H1 (cell line): ENCODE results near the gene CGREF1. TPM values are rescaled to one million over a fixed set of nuclear protein-coding genes. Genes with fewer than 3 reads are reported as not detected.
A peak's percentile ranks its signal among the peaks of the same experiment; 100 is the strongest.

ENCODE experiments used
- CTCF ChIA-PET: fragments of 300-600 bp; sonication (Branson Sonifier 250); formaldehyde crosslinking; loops from one replicate; lab custom pipeline; 2021; ENCODE audit not compliant: partially characterized antibody; lab: Charles Lee
- POLR2A ChIA-PET: fragments of 300-600 bp; sonication (Branson Sonifier 250); formaldehyde crosslinking; loops from one replicate; lab custom pipeline; 2021; ENCODE audit warnings: inconsistent platforms; ENCODE audit not compliant: partially characterized antibody; lab: Charles Lee
- DNase-seq, 2 experiments: peaks; one replicate each; pipeline versions ENCODE4 v3.0.0 to v3.0.0-alpha.2; 2010 to 2022; ENCODE audit warnings: low spot score in 2 of 2, low read depth in 1 of 2, mixed read lengths in 1 of 2
- FAIRE-seq: peaks from 2 replicates; lab custom pipeline; 2011; peaks lifted over from hg19 to GRCh38; lab: Jason Lieb, UNC
- H2AFZ ChIP-seq: 2 replicates; pipeline ENCODE4 v1.8.1; 2012; ENCODE audit warnings: low read length, inconsistent platforms
- H2AK5ac ChIP-seq: 2 replicates; pipeline ENCODE4 v1.6.1; 2013; ENCODE audit warnings: low read depth, low read length
- H2BK120ac ChIP-seq: replicated peaks from 2 replicates; pipeline ENCODE3; 2013; ENCODE audit warnings: low read depth, low read length, inconsistent platforms
- H2BK12ac ChIP-seq: 2 replicates; pipeline ENCODE4 v1.6.1; 2013; ENCODE audit warnings: low read depth, low read length
- H2BK15ac ChIP-seq: 2 replicates; pipeline ENCODE4 v1.6.1; 2013; ENCODE audit warnings: low read length
- H2BK20ac ChIP-seq: 2 replicates; pipeline ENCODE4 v1.6.1; 2013; ENCODE audit warnings: low read length
- H2BK5ac ChIP-seq: 2 replicates; pipeline ENCODE4 v1.6.1; 2013; ENCODE audit warnings: low read depth, low read length
- H3K14ac ChIP-seq: 2 replicates; pipeline ENCODE4 v1.6.1; 2013; ENCODE audit warnings: inconsistent platforms; ENCODE audit not compliant: insufficient read length
- H3K18ac ChIP-seq: 2 replicates; pipeline ENCODE4 v1.6.1; 2013; ENCODE audit warnings: low read length; ENCODE audit errors: extremely low read depth
- H3K23ac ChIP-seq: 2 replicates; pipeline ENCODE4 v1.6.1; 2013; ENCODE audit warnings: inconsistent platforms; ENCODE audit not compliant: insufficient read length
- H3K23me2 ChIP-seq: 2 replicates; pipeline ENCODE4 v1.6.1; 2013; ENCODE audit warnings: low read depth, low read length
- H3K27ac ChIP-seq: 2 replicates; pipeline ENCODE4 v1.6.1; 2011; ENCODE audit warnings: low read depth, low read length, inconsistent platforms
- H3K27me3 ChIP-seq, 4 experiments: replicated peaks in 1 of 4; 1 replicate in 1 of 4; 2 replicates in 3 of 4; pipeline versions ENCODE4 v1.6.1 to v1.8.1; 2011 to 2013; ENCODE audit warnings: low read length in 3 of 4, mild to moderate bottlenecking in 3 of 4, inconsistent platforms in 2 of 4, mixed read lengths in 2 of 4, moderate library complexity in 1 of 4; ENCODE audit not compliant: control insufficient read depth in 3 of 4, insufficient read depth in 3 of 4; ENCODE audit errors: extremely low read depth in 1 of 4
- H3K36me3 ChIP-seq, 4 experiments: 2 replicates each; pipeline versions ENCODE4 v1.6.1 to v1.8.1; 2011 to 2013; ENCODE audit warnings: mild to moderate bottlenecking in 4 of 4, low read length in 3 of 4, moderate library complexity in 2 of 4, control low read depth in 1 of 4, inconsistent platforms in 1 of 4; ENCODE audit not compliant: insufficient read depth in 4 of 4, control insufficient read depth in 2 of 4
- H3K4ac ChIP-seq: replicated peaks from 2 replicates; pipeline ENCODE3; 2013; ENCODE audit warnings: low read length, low read depth, mixed read lengths, inconsistent platforms; ENCODE audit not compliant: insufficient read length
- H3K4me1 ChIP-seq, 4 experiments: replicated peaks in 1 of 4; 1 replicate in 1 of 4; 2 replicates in 3 of 4; pipeline versions ENCODE4 v1.6.1 to v1.8.1; 2011 to 2013; ENCODE audit warnings: low read length in 3 of 4, inconsistent platforms in 2 of 4, mixed read lengths in 1 of 4; ENCODE audit not compliant: insufficient read depth in 4 of 4, control insufficient read depth in 3 of 4
- H3K4me2 ChIP-seq, 2 experiments: 2 replicates each; pipeline versions ENCODE4 v1.6.1 to v1.8.1; 2011 to 2013; ENCODE audit warnings: low read depth in 2 of 2, low read length in 2 of 2, control low read depth in 1 of 2, inconsistent platforms in 1 of 2, mild to moderate bottlenecking in 1 of 2; ENCODE audit not compliant: insufficient read depth in 1 of 2
- H3K4me3 ChIP-seq, 4 experiments: fragments of 200-600, 300-600 bp in 1 of 4; sonication (generic), shearing (Covaris generic), sonication (Bioruptor Twin) in 1 of 4; 2 replicates each; pipeline versions ENCODE4 v1.5.1 to v1.8.1; 2011 to 2016; ENCODE audit warnings: low read length in 4 of 4, low read depth in 3 of 4, control low read depth in 2 of 4, inconsistent platforms in 2 of 4, mild to moderate bottlenecking in 2 of 4, mixed read lengths in 1 of 4, moderate library complexity in 1 of 4; ENCODE audit not compliant: insufficient read depth in 2 of 4; ENCODE audit errors: extremely low read depth in 1 of 4
- H3K56ac ChIP-seq: replicated peaks from 2 replicates; pipeline ENCODE3; 2013; ENCODE audit warnings: low read depth, mild to moderate bottlenecking, mixed read lengths, low read length, inconsistent platforms; ENCODE audit not compliant: insufficient read length
- H3K79me1 ChIP-seq: 2 replicates; pipeline ENCODE4 v1.6.1; 2013; ENCODE audit warnings: low read depth, low read length, control low read depth
- H3K79me2 ChIP-seq, 2 experiments: 2 replicates each; pipeline versions ENCODE4 v1.6.1 to v1.8.1; 2012 to 2013; ENCODE audit warnings: low read length in 2 of 2, mild to moderate bottlenecking in 2 of 2, inconsistent platforms in 1 of 2; ENCODE audit not compliant: insufficient read depth in 2 of 2, control insufficient read depth in 1 of 2
- H3K9ac ChIP-seq, 4 experiments: replicated peaks in 1 of 4; 1 replicate in 1 of 4; 2 replicates in 3 of 4; pipeline versions ENCODE4 v1.6.1 to v1.8.1; 2011 to 2013; ENCODE audit warnings: low read depth in 3 of 4, low read length in 3 of 4, control low read depth in 2 of 4, mild to moderate bottlenecking in 2 of 4, moderate library complexity in 2 of 4, inconsistent platforms in 1 of 4; ENCODE audit errors: extremely low read depth in 1 of 4
- H3K9me3 ChIP-seq, 2 experiments: 2 replicates each; pipeline versions ENCODE4 v1.6.1 to v1.8.1; 2012 to 2013; ENCODE audit warnings: mild to moderate bottlenecking in 2 of 2, moderate library complexity in 2 of 2, control low read depth in 1 of 2, inconsistent platforms in 1 of 2, low read depth in 1 of 2, low read length in 1 of 2, mixed read lengths in 1 of 2; ENCODE audit not compliant: insufficient read depth in 2 of 2
- H4K20me1 ChIP-seq, 2 experiments: replicated peaks in 1 of 2; 2 replicates each; pipeline versions ENCODE3 to v1.8.1; 2011 to 2013; ENCODE audit warnings: inconsistent platforms in 2 of 2, low read length in 2 of 2, mild to moderate bottlenecking in 1 of 2; ENCODE audit not compliant: insufficient read depth in 2 of 2, control insufficient read depth in 1 of 2
- H4K5ac ChIP-seq: 2 replicates; pipeline ENCODE4 v1.6.1; 2013; ENCODE audit warnings: low read length, low read depth, mixed read lengths, inconsistent platforms; ENCODE audit not compliant: insufficient read length
- H4K8ac ChIP-seq: 2 replicates; pipeline ENCODE4 v1.8.0; 2013; ENCODE audit warnings: mild to moderate bottlenecking, moderate library complexity, low read length, inconsistent platforms; ENCODE audit not compliant: insufficient read depth; ENCODE audit errors: extremely low read depth
- H4K91ac ChIP-seq: replicated peaks from 2 replicates; pipeline ENCODE3; 2013; ENCODE audit warnings: low read length, mixed read lengths, inconsistent platforms; ENCODE audit not compliant: insufficient read length
- WGBS, 2 experiments: shearing (Covaris generic) in 1 of 2; methylation state at CpG; one replicate each; pipeline versions ENCODE4 v1.1.6 to v1.1.7; 2013 to 2015; ENCODE audit warnings: low lambda C conversion rate in 2 of 2, mixed read lengths in 2 of 2, inconsistent platforms in 1 of 2, low coverage in 1 of 2, missing lambda C conversion rate in 1 of 2; ENCODE audit not compliant: insufficient replicate concordance in 2 of 2, insufficient coverage in 1 of 2, insufficient read length in 1 of 2; ENCODE audit errors: extremely low coverage in 1 of 2, missing lambda C conversion rate in 1 of 2; 5-methylcytosine and 5-hydroxymethylcytosine counted together
- polyA plus RNA-seq, 7 experiments: library from polyadenylated mRNA; depleted of rRNA in 3 of 7; stranded (reverse) in 5 of 7; unstranded in 2 of 7; fragments of >200 nt in 5 of 7; fragments of 200-250 nt in 2 of 7; gene quantifications; 1 replicate in 5 of 7; 2 replicates in 1 of 7; 4 replicates in 1 of 7; pipeline versions ENCODE4 v1.2.1 to v1.2.3, GENCODE V29; 2011 to 2013; ENCODE audit warnings: missing spikeins in 2 of 7, mixed read lengths in 2 of 7
- total RNA-seq: library from RNA; stranded (reverse); fragmentation: NEBNext Ultra II Directional; extraction: Animal tissue kit (Norgen Biotek cat#: 25700); gene quantifications from 2 replicates; pipeline ENCODE4 v1.2.1, GENCODE V29; 2021

The CGREF1 gene
- total and polyA plus RNA-seq, 2 of the 8 experiments (the other 6 are each of a cell fraction or from before 2014, with no cell fraction given): 2.5 to 3.4 TPM

DNA sequence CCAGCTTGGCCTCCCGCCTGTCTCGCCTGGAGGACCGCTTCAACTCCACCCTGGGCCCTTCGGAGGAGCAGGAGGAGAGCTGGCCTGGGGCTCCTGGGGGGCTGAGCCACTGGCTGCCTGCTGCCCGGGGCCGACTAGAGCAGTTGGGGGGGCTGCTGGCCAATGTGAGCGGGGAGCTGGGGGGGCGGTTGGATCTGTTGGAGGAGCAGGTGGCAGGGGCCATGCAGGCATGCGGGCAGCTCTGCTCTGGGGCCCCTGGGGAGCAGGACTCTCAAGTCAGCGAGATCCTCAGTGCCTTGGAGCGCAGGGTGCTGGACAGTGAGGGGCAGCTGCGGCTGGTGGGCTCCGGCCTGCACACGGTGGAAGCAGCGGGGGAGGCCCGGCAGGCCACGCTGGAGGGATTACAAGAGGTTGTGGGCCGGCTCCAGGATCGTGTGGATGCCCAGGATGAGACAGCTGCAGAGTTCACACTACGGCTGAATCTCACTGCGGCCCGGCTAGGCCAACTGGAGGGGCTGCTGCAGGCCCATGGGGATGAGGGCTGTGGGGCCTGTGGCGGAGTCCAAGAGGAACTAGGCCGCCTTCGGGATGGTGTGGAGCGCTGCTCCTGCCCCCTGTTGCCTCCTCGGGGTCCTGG is 36.0 kb downstream of the CGREF1 start:
- Histone ChIP-seq H3K79me1 (no peaks in the 10 kb centered on the region), H2AK5ac (no peak overlapping the region), H2BK20ac (no peak overlapping the region), H3K36me3 (no peaks in the 10 kb centered on the region), H4K20me1 (no peaks in the 10 kb centered on the region), H3K9ac (no peak overlapping the region), H2BK15ac (no peak overlapping the region), H3K23me2 (peaks cover 13% of the 10 kb centered on the region; the same call in 1 of the 2 replicates), H4K5ac (no peak overlapping the region), H3K4me2 (no peak overlapping the region), H3K14ac (no peak overlapping the region), H2AFZ (no peak overlapping the region), H2BK12ac (no peak overlapping the region), H3K27ac (no peak overlapping the region), H3K4ac (no peak overlapping the region), H3K4me1 (peaks cover 4 to 33% (median 17%) of the 10 kb centered on the region in 4 experiments), H3K79me2 (no peaks in the 10 kb centered on the region), H3K23ac (no peak overlapping the region), H2BK120ac (no peak overlapping the region), H3K27me3 (peaks cover 0 to 9% (median 4%) of the 10 kb centered on the region in 4 experiments; a peak in 2 of 7 replicates), H3K56ac (no peak overlapping the region), H3K18ac (no peak overlapping the region), H2BK5ac (no peak overlapping the region), H4K91ac (no peak overlapping the region), H3K4me3 (no peak overlapping the region), H4K8ac (peak overlapping the region; percentile 60; the same call in 1 of the 2 replicates), H3K9me3 (no peaks in the 10 kb centered on the region)
- WGBS, 2 experiments: 92% methylated on average over 20 of the region's 27 CpGs; no CpG with 5 or more reads in 1 of the 2 experiments
- ChIA-PET POLR2A (interaction anchor here (1.0 to 5.9 kb wide), 8 partner anchors 10 to 327 kb away, joined by 3 to 63 read pairs (median 6); partner anchors contain the start of genes AGBL5, ATRAID, GTF3C2 and OST4), CTCF (interaction anchor here (1.0 to 16.5 kb wide), 13 partner anchors 9 to 136 kb away, joined by 3 to 160 read pairs (median 4); partner anchors contain the start of genes AGBL5, OST4 and PREB)
- no peak for DNase-seq
- no peak for FAIRE-seq
